GM23248 (cell line): ENCODE measurements around the gene LIN7B. TPM values are rescaled to one million over a fixed set of nuclear protein-coding genes. Genes with fewer than 3 reads are reported as not detected.

Experiments
- DNase-seq: peaks from one replicate; pipeline ENCODE4 v3.0.0-alpha.2; 2015
- H2AFZ ChIP-seq: fragments of 200-600 bp; sonication (generic); 2 replicates; pipeline ENCODE4 v1.6.1; 2016; ENCODE audit warnings: antibody characterized with exemption
- H3F3A ChIP-seq: fragments of 200-600 bp; sonication (generic); 2 replicates; pipeline ENCODE4 v1.6.1; 2016; ENCODE audit warnings: mild to moderate bottlenecking, antibody characterized with exemption, mixed run types; ENCODE audit not compliant: insufficient read depth
- H3K27ac ChIP-seq: fragments of 200-600 bp; sonication (generic); 2 replicates; pipeline ENCODE4 v1.5.1; 2016; ENCODE audit warnings: mild to moderate bottlenecking
- H3K27me3 ChIP-seq: fragments of 200-600 bp; sonication (generic); replicated peaks from 2 replicates; pipeline ENCODE4 v1.6.1; 2016; ENCODE audit warnings: mild to moderate bottlenecking; ENCODE audit not compliant: insufficient read depth
- H3K36me3 ChIP-seq: fragments of 200-600 bp; sonication (generic); 2 replicates; pipeline ENCODE4 v1.6.1; 2016; ENCODE audit warnings: low read depth, mild to moderate bottlenecking
- H3K4me1 ChIP-seq: fragments of 200-600 bp; sonication (generic); 2 replicates; pipeline ENCODE4 v1.6.1; 2016; ENCODE audit warnings: mild to moderate bottlenecking; ENCODE audit not compliant: insufficient read depth
- H3K4me2 ChIP-seq: fragments of 200-600 bp; sonication (generic); one replicate; pipeline ENCODE4 v1.6.1; 2016; ENCODE audit warnings: mild to moderate bottlenecking; ENCODE audit not compliant: unreplicated experiment
- H3K4me3 ChIP-seq: fragments of 200-600 bp; sonication (generic); 2 replicates; pipeline ENCODE4 v1.5.1; 2016; ENCODE audit warnings: mild to moderate bottlenecking
- H3K79me2 ChIP-seq: fragments of 200-600 bp; sonication (generic); 2 replicates; pipeline ENCODE4 v1.6.1; 2016; ENCODE audit warnings: mild to moderate bottlenecking; ENCODE audit not compliant: insufficient read depth
- H3K9ac ChIP-seq: fragments of 200-600 bp; sonication (generic); 2 replicates; pipeline ENCODE4 v1.6.1; 2016; ENCODE audit warnings: mild to moderate bottlenecking
- H3K9me2 ChIP-seq: fragments of 200-600 bp; sonication (generic); 2 replicates; pipeline ENCODE4 v1.6.1; 2016; ENCODE audit warnings: mixed run types, mild to moderate bottlenecking, moderate library complexity; ENCODE audit not compliant: insufficient read depth
- H3K9me3 ChIP-seq: fragments of 200-600 bp; sonication (generic); one replicate; pipeline ENCODE4 v1.6.1; 2017; ENCODE audit warnings: low read depth
- H4K20me1 ChIP-seq: fragments of 200-600 bp; sonication (generic); 2 replicates; pipeline ENCODE4 v1.6.0; 2016; ENCODE audit not compliant: insufficient read depth
- EZH2 ChIP-seq: fragments of 200-600 bp; sonication (generic); IDR thresholded peaks from 2 replicates; pipeline ENCODE4 v1.6.1; 2018; ENCODE audit warnings: antibody characterized with exemption, mild to moderate bottlenecking; ENCODE audit not compliant: insufficient read depth, poor library complexity, severe bottlenecking
- EZH2phosphoT487 ChIP-seq: fragments of 200-600 bp; sonication (generic); IDR thresholded peaks from 2 replicates; pipeline ENCODE4 v1.6.1; 2018; ENCODE audit warnings: antibody characterized with exemption, moderate library complexity, mild to moderate bottlenecking, low read depth; ENCODE audit not compliant: insufficient read depth
- WGBS, 2 experiments: methylation state at CpG; one replicate each; pipeline ENCODE4 v1.1.6; 2015 to 2017; ENCODE audit warnings: low lambda C conversion rate in 2 of 2, low coverage in 1 of 2; ENCODE audit errors: missing lambda C conversion rate in 2 of 2; 5-methylcytosine and 5-hydroxymethylcytosine counted together
- in situ Hi-C: fragments of 300-500 bp; cut with MboI; formaldehyde crosslinking; loops from 2 replicates; pipeline ENCODE4 v1.15.0; 2020
- polyA plus RNA-seq: library from polyadenylated mRNA; unstranded; fragments of >200 nt; fragmentation: Nextera tagmentation; extraction: Ambion mirVana; gene quantifications from 2 replicates; pipeline ENCODE4 v1.2.1, GENCODE V29; 2016
- total RNA-seq: library from RNA; depleted of rRNA; stranded (reverse); fragments of >200 nt; shearing (Covaris generic); gene quantifications from 2 replicates; pipeline ENCODE4 v1.2.3, GENCODE V29; 2014

Gene LIN7B
- total and polyA plus RNA-seq, 2 experiments from 2014 or later: 10.7 to 11.9 TPM

- TF ChIP-seq EZH2phosphoT487 (no peak), EZH2 (no peak)
- H3K9me3 ChIP-seq: no peaks in the 10 kb centered on the region
- H3K36me3 ChIP-seq: no peaks in the 10 kb centered on the region
- no peak overlapping the region for H3K4me2 ChIP-seq
- no peaks in the 10 kb centered on the region; the same call in 1 of the 2 replicates for H4K20me1 ChIP-seq
- 86 to 96% methylated on average over 13 of the region's 13 CpGs for WGBS, 2 experiments
- H3K9ac ChIP-seq: no peak overlapping the region
- no peaks in the 10 kb centered on the region for H3F3A ChIP-seq
- peaks cover 8% of the 10 kb centered on the region; the same call in 1 of the 2 replicates for H3K4me1 ChIP-seq
- H2AFZ ChIP-seq: no peak overlapping the region
- no peaks in the 10 kb centered on the region for H3K27me3 ChIP-seq
- peaks cover 22% of the 10 kb centered on the region for H3K79me2 ChIP-seq
- no peak for DNase-seq
- H3K4me3 ChIP-seq: no peak overlapping the region
- H3K9me2 ChIP-seq: no peaks in the 10 kb centered on the region
- H3K27ac ChIP-seq: no peak overlapping the region
- in situ Hi-C loops: no loop called here
These were observed 46.5 kb downstream of the LIN7B start for GRCh38 chr19:49160450-49161189.

DNA sequence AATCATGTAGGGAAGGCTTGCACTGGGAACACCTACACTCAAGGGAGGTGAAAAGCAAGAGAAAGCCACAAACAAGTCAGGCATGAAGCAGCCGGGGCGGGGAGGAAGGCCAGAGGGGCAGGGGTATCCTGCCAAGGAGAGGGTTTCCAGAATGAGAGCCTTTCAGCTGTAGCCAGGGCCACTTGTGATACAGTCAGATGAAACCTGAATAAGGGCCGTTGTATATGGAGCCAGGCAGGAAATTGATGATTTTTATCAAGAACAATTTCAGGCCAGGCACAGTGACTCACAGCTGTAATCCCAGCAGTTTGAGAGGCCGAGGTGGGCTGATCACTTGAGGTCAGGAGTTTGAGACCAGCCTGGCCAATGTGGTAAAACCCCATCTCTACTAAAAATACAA is 47.8 kb downstream of the LIN7B start:
- no peak overlapping the region for H3K9ac ChIP-seq
- H3K9me3 ChIP-seq: no peaks in the 10 kb centered on the region
- H3F3A ChIP-seq: no peaks in the 10 kb centered on the region
- H4K20me1 ChIP-seq: no peaks in the 10 kb centered on the region; the same call in 1 of the 2 replicates
- no peaks in the 10 kb centered on the region for H3K27me3 ChIP-seq
- DNase-seq: peak; percentile 29
- no peaks in the 10 kb centered on the region for H3K9me2 ChIP-seq
- no peaks in the 10 kb centered on the region for H3K36me3 ChIP-seq
- H3K79me2 ChIP-seq: peaks cover 22% of the 10 kb centered on the region
- in situ Hi-C loops: no loop called here
- H3K4me1 ChIP-seq: peaks cover 8% of the 10 kb centered on the region; the same call in 1 of the 2 replicates
- H3K4me3 ChIP-seq: no peak overlapping the region
- H3K4me2 ChIP-seq: no peak overlapping the region
- no peak overlapping the region for H3K27ac ChIP-seq
- H2AFZ ChIP-seq: no peak overlapping the region
- TF ChIP-seq EZH2phosphoT487: no peak
- no peak for TF ChIP-seq EZH2
- 50 to 64% methylated on average over 4 of the region's 4 CpGs for WGBS, 2 experiments

- no peak for DNase-seq
- Histone ChIP-seq H4K20me1 (no peaks in the 10 kb centered on the region), H3K79me2 (no peaks in the 10 kb centered on the region), H3K27ac (no peak overlapping the region), H3K9me2 (no peaks in the 10 kb centered on the region), H3K9me3 (no peaks in the 10 kb centered on the region), H2AFZ (no peak overlapping the region), H3K27me3 (no peaks in the 10 kb centered on the region), H3K4me3 (no peak overlapping the region), H3K4me2 (no peak overlapping the region), H3K4me1 (no peaks in the 10 kb centered on the region), H3K36me3 (no peaks in the 10 kb centered on the region), H3K9ac (no peak overlapping the region), H3F3A (no peaks in the 10 kb centered on the region)
- 88 to 89% methylated on average over 24 of the region's 24 CpGs for WGBS, 2 experiments
- TF ChIP-seq EZH2phosphoT487: no peak
- TF ChIP-seq EZH2: no peak
- in situ Hi-C loops: no loop called here
These were observed 51.1 kb downstream of the LIN7B start for GRCh38 chr19:49165111-49165750.

GRCh38 chr19:49165865-49166301 is 51.7 kb downstream of the LIN7B start:
- Histone ChIP-seq H3K79me2 (no peaks in the 10 kb centered on the region), H3K27ac (no peak overlapping the region), H3K9ac (no peak overlapping the region), H4K20me1 (no peaks in the 10 kb centered on the region), H3K9me3 (no peaks in the 10 kb centered on the region), H3F3A (no peaks in the 10 kb centered on the region), H3K4me3 (no peak overlapping the region), H3K9me2 (no peaks in the 10 kb centered on the region), H3K4me2 (no peak overlapping the region), H3K36me3 (0 out of 2 replicates have a peak, but pooled peaks cover 5% of the 10 kb centered on the region), H3K27me3 (no peaks in the 10 kb centered on the region), H2AFZ (no peak overlapping the region), H3K4me1 (no peaks in the 10 kb centered on the region)
- DNase-seq: no peak
- whole genome bisulfite sequencing, 2 experiments: 70 to 78% methylated on average over 7 to 30 of the region's 30 CpGs
- TF ChIP-seq EZH2phosphoT487: no peak
- TF ChIP-seq EZH2: no peak
- in situ Hi-C loops: no loop called here
